ENCODE measurements around the gene NME3. TPM values are rescaled to one million over a fixed set of nuclear protein-coding genes. Genes with fewer than 3 reads are reported as not detected.

Gene NME3
- total and polyA plus RNA-seq, 2 donors (not counting 3 experiments of a cell fraction or from before 2014, with no cell fraction given): 38.2 to 74.4 TPM

DNA sequence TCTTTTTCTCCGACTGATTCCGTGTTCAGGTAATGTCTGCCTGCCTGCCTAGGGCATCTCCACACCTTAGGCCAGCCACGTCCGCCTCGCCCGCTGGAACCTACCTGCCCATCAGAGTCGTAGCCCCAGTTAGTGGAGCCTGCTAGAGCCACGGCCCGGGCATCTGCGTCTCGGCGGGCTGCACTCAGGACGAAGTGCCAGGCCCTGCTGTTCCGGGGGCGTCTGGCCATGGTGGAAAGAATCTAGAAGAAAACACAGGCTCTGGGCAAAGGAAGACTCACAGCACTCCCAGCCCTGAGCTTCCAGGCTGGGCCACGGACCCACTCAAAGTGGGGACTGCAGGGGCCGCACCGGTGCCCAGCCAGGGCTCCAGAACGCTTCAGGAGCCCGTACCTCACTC, 9.9 kb upstream of the NME3 start:
- Histone ChIP-seq H3K36me3 (ENCODE audit: control insufficient read depth in 2 of 2, extremely low read depth in 1 of 2, insufficient read depth in 2 of 2, low read length in 2 of 2) (peaks cover 0 to 38% of the 10 kb centered on the region in 2 experiments), H3K4me2 (ENCODE audit: insufficient read depth, low read length) (peak overlapping the region; percentile 58), H3K9ac (replicated peaks; ENCODE audit: extremely low read depth, insufficient read depth, low read length) (peak overlapping the region; percentile 77), H4K20me1 (replicated peaks; ENCODE audit: control insufficient read depth, extremely low read depth, insufficient read depth, low read length) (no peaks in the 10 kb centered on the region), H3K4me1 (ENCODE audit: control insufficient read depth, extremely low read depth, insufficient read depth, low read length) (peaks cover 14% of the 10 kb centered on the region), H3K4me3 (replicated peaks in 1 of 3; ENCODE audit: insufficient read depth in 1 of 3, low read depth in 1 of 3, low read length in 3 of 3) (peak overlapping the region in 2 of 3 experiments; percentile 70 to 75), H3K9me1 (replicated peaks; ENCODE audit: control insufficient read depth, extremely low read depth, insufficient read depth, low read length) (no peaks in the 10 kb centered on the region), H3K27ac (ENCODE audit: insufficient read depth, low read depth, low read length) (no peak overlapping the region), H3K79me2 (ENCODE audit: control insufficient read depth, insufficient read depth, low read length) (peaks cover 25% of the 10 kb centered on the region), H2AFZ (ENCODE audit: low read depth, low read length) (no peak overlapping the region), H3K9me3 (replicated peaks; ENCODE audit: control insufficient read depth, insufficient read depth, low read length) (no peaks in the 10 kb centered on the region), H3K27me3 (ENCODE audit: control insufficient read depth in 2 of 2, insufficient read depth in 2 of 2, low read length in 2 of 2) (no peaks in the 10 kb centered on the region)
- TF ChIP-seq EZH2 (IDR thresholded peaks at IDR 0.05; ENCODE audit: borderline replicate concordance, low read depth, low read length, severe bottlenecking) (no peak), MYC (IDR thresholded peaks at IDR 0.05; ENCODE audit: low read depth, low read length) (no peak), FOS (IDR thresholded peaks at IDR 0.05; ENCODE audit: borderline replicate concordance, insufficient read depth, low read length) (no peak), POLR2A (IDR thresholded peaks at IDR 0.05; ENCODE audit: low read depth, low read length) (no peak), JUN (IDR thresholded peaks at IDR 0.05; ENCODE audit: borderline replicate concordance, insufficient read depth, insufficient read length, low read depth) (no peak)
- TF ChIP-seq, protein P1, sequence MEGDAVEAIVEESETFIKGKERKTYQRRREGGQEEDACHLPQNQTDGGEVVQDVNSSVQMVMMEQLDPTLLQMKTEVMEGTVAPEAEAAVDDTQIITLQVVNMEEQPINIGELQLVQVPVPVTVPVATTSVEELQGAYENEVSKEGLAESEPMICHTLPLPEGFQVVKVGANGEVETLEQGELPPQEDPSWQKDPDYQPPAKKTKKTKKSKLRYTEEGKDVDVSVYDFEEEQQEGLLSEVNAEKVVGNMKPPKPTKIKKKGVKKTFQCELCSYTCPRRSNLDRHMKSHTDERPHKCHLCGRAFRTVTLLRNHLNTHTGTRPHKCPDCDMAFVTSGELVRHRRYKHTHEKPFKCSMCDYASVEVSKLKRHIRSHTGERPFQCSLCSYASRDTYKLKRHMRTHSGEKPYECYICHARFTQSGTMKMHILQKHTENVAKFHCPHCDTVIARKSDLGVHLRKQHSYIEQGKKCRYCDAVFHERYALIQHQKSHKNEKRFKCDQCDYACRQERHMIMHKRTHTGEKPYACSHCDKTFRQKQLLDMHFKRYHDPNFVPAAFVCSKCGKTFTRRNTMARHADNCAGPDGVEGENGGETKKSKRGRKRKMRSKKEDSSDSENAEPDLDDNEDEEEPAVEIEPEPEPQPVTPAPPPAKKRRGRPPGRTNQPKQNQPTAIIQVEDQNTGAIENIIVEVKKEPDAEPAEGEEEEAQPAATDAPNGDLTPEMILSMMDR (IDR thresholded peaks at IDR 0.05; ENCODE audit: extremely low read depth in 1 of 2, insufficient read depth in 1 of 2, low read depth in 1 of 2, low read length in 2 of 2): no peak
- TF ChIP-seq, protein P2, sequence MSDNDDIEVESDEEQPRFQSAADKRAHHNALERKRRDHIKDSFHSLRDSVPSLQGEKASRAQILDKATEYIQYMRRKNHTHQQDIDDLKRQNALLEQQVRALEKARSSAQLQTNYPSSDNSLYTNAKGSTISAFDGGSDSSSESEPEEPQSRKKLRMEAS (IDR thresholded peaks at IDR 0.05; ENCODE audit: insufficient read depth, insufficient read length): no peak
- intact Hi-C loops (cut with micrococcal nuclease): loop anchor here (5.0 to 10.0 kb wide), 2 partner anchors 359 to 476 kb away; partner anchors contain the start of genes UBE2I and UQCC4
- dilution Hi-C loops (cut with MboI; ENCODE audit: extremely low pct_ligation_motif_present, low sequenced_read_pairs): no loop called here
- CTCF ChIA-PET: interaction anchor here (0.6 to 1.7 kb wide), 4 partner anchors 7 to 73 kb away, joined by 3 to 9 read pairs (median 4); partner anchors contain the start of genes EME2 and MRPS34
- POLR2A ChIA-PET: interaction anchor here (1.2 kb wide), 1 partner anchor 361 kb away, joined by 3 read pairs; the partner anchor contains the start of gene UQCC4
- no TSS peak for BruUV-seq (replicated peaks)
- no peak for DNase-seq (ENCODE audit: low read depth, low spot score)
- no peak for FAIRE-seq

Measured in endothelial cell of umbilical vein (primary cell).